ENCODE measurements around the gene BUD23.
"Not testable (repeated sequence)": the region's sequence is repeated elsewhere in the genome, so short reads cannot be mapped to it uniquely, and the experiment has no call there.

Gene BUD23

DNA sequence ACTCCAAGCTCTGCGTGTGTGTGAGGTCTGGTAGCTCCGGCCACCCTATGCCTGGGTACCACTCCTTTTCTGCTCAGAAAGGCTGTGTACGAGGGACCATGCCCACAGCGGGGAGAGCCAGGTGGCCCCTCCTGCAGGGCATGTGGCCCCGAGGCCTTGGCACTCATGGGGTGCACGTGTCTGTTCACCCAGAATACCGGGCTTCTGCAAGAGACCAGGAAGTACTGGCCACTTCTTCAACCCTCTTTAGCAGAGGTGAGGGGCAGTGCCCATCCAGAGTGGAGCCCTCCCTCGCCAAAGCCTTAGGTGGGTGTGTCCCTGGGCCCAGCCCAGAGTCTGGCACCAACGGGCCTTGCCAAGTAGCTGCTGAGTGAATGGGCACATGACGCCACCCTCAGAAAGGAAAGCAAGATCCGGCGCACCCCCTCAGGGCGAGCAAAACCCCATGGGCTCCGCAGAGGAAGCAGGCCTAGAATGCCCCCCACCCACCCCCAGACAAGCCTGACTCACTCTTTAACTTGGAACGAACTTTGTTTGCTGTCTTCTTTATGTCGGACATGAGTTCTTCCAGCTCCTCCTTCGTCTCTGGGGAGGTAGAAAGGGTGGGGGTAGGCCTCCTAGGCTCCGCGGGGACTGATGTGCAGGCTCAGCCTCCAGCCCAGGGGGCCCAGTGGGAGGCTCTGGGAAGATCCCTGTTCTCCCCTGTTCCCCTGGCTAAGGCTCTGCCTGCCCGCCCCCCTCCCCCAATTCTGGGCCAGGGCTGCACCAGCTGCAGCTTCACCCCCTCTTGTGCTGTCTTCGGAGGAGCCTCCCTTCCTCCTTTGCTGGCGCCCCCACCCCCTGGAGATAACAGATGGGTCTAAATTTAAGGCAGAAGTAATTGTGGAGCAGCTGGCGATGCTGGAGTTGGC lies 21.5 kb downstream of the BUD23 start:
- no peaks in the 10 kb centered on the region for H3K27me3 ChIP-seq (ENCODE audit: control insufficient read depth in 2 of 2, insufficient read depth in 2 of 2, low read length in 2 of 2)
- H3K4me3 ChIP-seq (ENCODE audit: low read length in 2 of 2) = no peak overlapping the region
- H3K27ac ChIP-seq (ENCODE audit: low read depth in 2 of 2, low read length in 2 of 2) = peak overlapping the region; percentile 37 to 43
- H3K9ac ChIP-seq (ENCODE audit: low read depth in 1 of 2, low read length in 2 of 2) = peak overlapping the region in 1 of 2 donors; percentile 43
- peaks cover 0 to under 1% of the 10 kb centered on the region in 2 donors for H3K36me3 ChIP-seq (ENCODE audit: control insufficient read depth in 2 of 2, insufficient read depth in 2 of 2, low read length in 2 of 2)
- H3K9me3 ChIP-seq (ENCODE audit: control insufficient read depth in 2 of 2, low read length in 2 of 2) = no peaks in the 10 kb centered on the region
- peaks cover 4 to 19% of the 10 kb centered on the region in 2 donors for H3K4me1 ChIP-seq (ENCODE audit: control insufficient read depth in 2 of 2, insufficient read depth in 2 of 2, low read length in 2 of 2)

DNA sequence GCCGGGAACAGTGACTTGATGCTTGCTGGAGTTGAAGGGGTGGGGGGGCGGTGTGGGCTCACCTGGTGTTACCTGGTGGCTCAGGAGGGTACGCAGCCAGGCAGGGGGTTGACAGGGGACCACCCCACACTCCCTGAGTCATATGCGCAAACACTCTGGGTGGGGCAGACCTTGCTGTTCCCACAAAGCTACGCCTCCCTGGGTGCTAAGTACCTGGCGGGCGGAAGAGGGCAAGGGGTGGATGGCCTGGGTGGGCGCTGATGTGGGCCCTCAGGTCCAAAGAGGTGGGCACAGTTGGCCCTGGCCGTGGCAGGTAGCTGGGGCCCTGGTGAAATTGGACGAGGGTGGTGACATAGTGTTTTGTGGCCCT lies 22.1 kb downstream of the BUD23 start:
- H3K27me3 ChIP-seq (ENCODE audit: control insufficient read depth in 2 of 2, insufficient read depth in 2 of 2, low read length in 2 of 2) = no peaks in the 10 kb centered on the region
- peaks cover 4 to 19% of the 10 kb centered on the region in 2 donors for H3K4me1 ChIP-seq (ENCODE audit: control insufficient read depth in 2 of 2, insufficient read depth in 2 of 2, low read length in 2 of 2)
- no peak overlapping the region for H3K9ac ChIP-seq (ENCODE audit: low read depth in 1 of 2, low read length in 2 of 2)
- no peak overlapping the region for H3K4me3 ChIP-seq (ENCODE audit: low read length in 2 of 2)
- no peak overlapping the region for H3K27ac ChIP-seq (ENCODE audit: low read depth in 2 of 2, low read length in 2 of 2)
- H3K9me3 ChIP-seq (ENCODE audit: control insufficient read depth in 2 of 2, low read length in 2 of 2) = no peaks in the 10 kb centered on the region
- no peaks in the 10 kb centered on the region for H3K36me3 ChIP-seq (ENCODE audit: control insufficient read depth in 2 of 2, insufficient read depth in 2 of 2, low read length in 2 of 2)

DNA sequence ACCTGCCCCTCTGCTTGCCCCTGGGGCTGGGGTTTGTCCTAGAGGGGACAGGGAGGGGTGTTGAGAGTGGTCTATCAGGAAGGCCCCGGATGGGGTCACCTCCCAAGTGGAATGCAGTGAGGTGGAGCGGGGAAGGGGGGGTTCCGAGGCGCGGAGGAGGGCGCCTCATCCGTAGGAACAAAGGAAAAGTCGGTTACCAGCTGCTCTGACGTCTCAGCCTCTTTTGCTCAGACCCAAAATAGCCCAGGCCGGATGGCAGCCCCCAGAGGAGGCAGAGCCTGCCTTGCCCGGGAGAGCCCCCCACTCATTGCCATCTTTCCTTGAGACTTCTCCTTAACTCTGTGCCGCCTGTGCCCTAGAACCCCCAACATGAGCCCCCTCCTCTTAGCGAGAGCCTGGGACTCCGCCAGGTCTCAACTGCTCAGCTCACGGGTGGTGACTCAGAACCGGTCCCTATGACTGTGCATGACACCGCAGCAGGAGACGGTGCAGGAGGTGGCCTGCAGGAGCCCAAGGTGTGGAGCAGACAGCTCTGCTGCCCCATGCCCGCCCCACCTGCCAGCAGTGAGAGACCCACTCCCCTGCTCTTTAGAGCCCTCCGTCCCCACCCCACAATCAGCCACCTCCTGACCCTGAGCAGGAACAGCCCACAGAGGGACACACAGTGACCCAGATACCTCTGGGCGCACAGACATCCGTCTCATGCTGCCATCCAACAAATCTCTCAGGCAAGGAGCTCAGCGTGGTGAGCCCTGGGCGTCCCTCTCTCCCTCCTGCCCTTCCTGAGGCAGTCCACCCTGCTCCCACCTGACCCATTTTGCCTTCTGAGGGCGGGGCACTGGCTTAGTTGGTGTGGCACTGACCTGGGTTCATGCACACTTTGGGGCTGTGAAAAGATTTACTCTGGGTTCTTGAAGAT lies 23.0 kb downstream of the BUD23 start:
- Histone ChIP-seq H3K4me3 (ENCODE audit: low read length in 2 of 2) (no peak overlapping the region), H3K27ac (ENCODE audit: low read depth in 2 of 2, low read length in 2 of 2) (peak overlapping the region; percentile 38 to 59), H3K4me1 (ENCODE audit: control insufficient read depth in 2 of 2, insufficient read depth in 2 of 2, low read length in 2 of 2) (peaks cover 4 to 19% of the 10 kb centered on the region in 2 donors), H3K9me3 (ENCODE audit: control insufficient read depth in 2 of 2, low read length in 2 of 2) (no peaks in the 10 kb centered on the region), H3K9ac (ENCODE audit: low read depth in 1 of 2, low read length in 2 of 2) (no peak overlapping the region), H3K36me3 (ENCODE audit: control insufficient read depth in 2 of 2, insufficient read depth in 2 of 2, low read length in 2 of 2) (no peaks in the 10 kb centered on the region), H3K27me3 (ENCODE audit: control insufficient read depth in 2 of 2, insufficient read depth in 2 of 2, low read length in 2 of 2) (no peaks in the 10 kb centered on the region)

DNA sequence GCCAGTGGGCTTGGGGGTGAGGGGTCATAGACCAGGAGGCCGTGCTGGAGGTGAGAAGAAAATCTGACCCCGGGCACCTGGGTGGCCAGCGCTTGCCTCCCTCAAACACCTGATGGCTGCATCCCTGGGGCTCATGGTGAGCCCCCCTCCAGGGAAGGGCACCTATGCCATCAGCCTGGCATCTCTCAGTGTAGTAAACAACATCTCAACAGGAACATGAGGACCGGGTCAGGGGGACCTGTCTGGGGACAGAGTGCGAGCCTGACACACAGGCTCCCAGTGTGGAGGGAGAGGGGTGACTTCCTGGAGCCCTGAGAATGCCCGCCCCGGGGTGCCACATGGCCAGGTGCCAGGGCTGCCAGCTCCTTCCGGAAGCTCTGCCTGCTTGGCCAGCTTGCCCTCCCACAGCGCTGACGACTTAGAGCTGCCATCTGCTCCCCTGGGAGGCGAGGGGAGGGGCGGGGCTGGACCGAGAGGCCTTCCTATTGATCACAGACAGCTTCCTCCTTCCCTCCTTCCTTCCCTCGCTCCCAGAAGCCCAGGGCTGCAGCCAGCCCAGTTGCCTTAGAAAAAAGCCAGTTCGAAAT lies 23.7 kb downstream of the BUD23 start:
- H3K36me3 ChIP-seq (ENCODE audit: control insufficient read depth in 2 of 2, insufficient read depth in 2 of 2, low read length in 2 of 2) = no peaks in the 10 kb centered on the region
- peak overlapping the region; percentile 38 to 59 for H3K27ac ChIP-seq (ENCODE audit: low read depth in 2 of 2, low read length in 2 of 2)
- peaks cover 4 to 19% of the 10 kb centered on the region in 2 donors for H3K4me1 ChIP-seq (ENCODE audit: control insufficient read depth in 2 of 2, insufficient read depth in 2 of 2, low read length in 2 of 2)
- no peak overlapping the region for H3K4me3 ChIP-seq (ENCODE audit: low read length in 2 of 2)
- no peak overlapping the region for H3K9ac ChIP-seq (ENCODE audit: low read depth in 1 of 2, low read length in 2 of 2)
- no peaks in the 10 kb centered on the region for H3K9me3 ChIP-seq (ENCODE audit: control insufficient read depth in 2 of 2, low read length in 2 of 2)
- H3K27me3 ChIP-seq (ENCODE audit: control insufficient read depth in 2 of 2, insufficient read depth in 2 of 2, low read length in 2 of 2) = no peaks in the 10 kb centered on the region

DNA sequence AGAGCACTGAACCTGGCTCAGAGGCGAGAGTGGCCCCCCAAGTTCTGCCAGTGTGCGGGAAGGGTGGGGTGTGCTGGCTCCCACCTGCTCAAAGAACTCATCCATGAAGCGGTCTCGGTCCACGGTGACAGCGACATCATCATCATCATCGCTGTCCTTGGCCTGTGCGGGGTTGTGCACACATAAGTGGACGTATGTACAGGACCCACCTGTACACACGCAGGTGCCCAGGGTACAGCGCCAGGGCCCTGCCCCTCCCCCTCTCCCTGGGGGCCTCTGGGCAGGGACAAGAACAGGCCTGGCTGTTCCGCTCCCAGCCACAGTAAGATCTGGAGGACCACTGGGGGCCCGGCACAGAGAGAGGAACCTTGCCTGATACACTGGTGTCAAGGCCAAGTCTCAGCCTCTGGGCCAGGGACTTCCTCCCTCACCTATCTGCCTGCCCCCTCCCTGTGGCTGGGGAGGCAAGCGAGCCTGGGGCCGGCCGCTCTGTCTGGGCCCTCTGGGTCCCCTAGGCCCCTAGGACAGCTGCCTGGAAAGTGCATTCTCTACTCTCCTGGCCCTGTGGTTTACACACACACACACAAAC lies 25.7 kb downstream of the BUD23 start:
- Histone ChIP-seq H3K4me3 (ENCODE audit: low read length in 2 of 2) (no peak overlapping the region), H3K9me3 (ENCODE audit: control insufficient read depth in 2 of 2, low read length in 2 of 2) (no peaks in the 10 kb centered on the region), H3K27ac (ENCODE audit: low read depth in 2 of 2, low read length in 2 of 2) (no peak overlapping the region), H3K27me3 (ENCODE audit: control insufficient read depth in 2 of 2, insufficient read depth in 2 of 2, low read length in 2 of 2) (no peaks in the 10 kb centered on the region), H3K4me1 (ENCODE audit: control insufficient read depth in 2 of 2, insufficient read depth in 2 of 2, low read length in 2 of 2) (peaks cover 4 to 18% of the 10 kb centered on the region in 2 donors), H3K36me3 (ENCODE audit: control insufficient read depth in 2 of 2, insufficient read depth in 2 of 2, low read length in 2 of 2) (no peaks in the 10 kb centered on the region), H3K9ac (ENCODE audit: low read depth in 1 of 2, low read length in 2 of 2) (no peak overlapping the region)

DNA sequence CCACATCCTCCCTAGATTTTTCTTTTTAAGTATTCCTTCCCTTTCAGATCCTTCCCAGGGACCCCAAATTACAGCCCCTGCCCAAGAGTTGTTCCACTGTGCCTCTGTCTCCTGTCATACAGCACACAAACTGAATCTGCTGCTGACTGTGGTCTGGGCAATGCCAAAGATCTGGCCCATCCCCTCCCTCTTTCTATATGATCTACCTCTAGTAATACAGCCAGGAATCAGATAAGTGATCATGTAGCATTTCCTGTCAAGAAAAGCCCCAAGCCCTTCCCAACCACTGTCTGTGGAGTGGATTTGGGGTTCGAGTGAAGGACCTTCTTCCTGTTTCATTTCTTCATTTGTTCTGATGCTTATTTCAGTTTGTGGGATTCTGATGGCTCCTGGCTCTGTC lies 29.4 kb downstream of the BUD23 start:
- H3K36me3 ChIP-seq (ENCODE audit: control insufficient read depth in 2 of 2, insufficient read depth in 2 of 2, low read length in 2 of 2) = no peaks in the 10 kb centered on the region
- no peak overlapping the region for H3K9ac ChIP-seq (ENCODE audit: low read depth in 1 of 2, low read length in 2 of 2)
- H3K9me3 ChIP-seq (ENCODE audit: control insufficient read depth in 2 of 2, low read length in 2 of 2) = no peaks in the 10 kb centered on the region
- peaks cover 6 to 8% of the 10 kb centered on the region in 2 donors for H3K4me1 ChIP-seq (ENCODE audit: control insufficient read depth in 2 of 2, insufficient read depth in 2 of 2, low read length in 2 of 2)
- H3K27ac ChIP-seq (ENCODE audit: low read depth in 2 of 2, low read length in 2 of 2) = no peak overlapping the region
- no peaks in the 10 kb centered on the region for H3K27me3 ChIP-seq (ENCODE audit: control insufficient read depth in 2 of 2, insufficient read depth in 2 of 2, low read length in 2 of 2)
- H3K4me3 ChIP-seq (ENCODE audit: low read length in 2 of 2) = no peak overlapping the region

DNA sequence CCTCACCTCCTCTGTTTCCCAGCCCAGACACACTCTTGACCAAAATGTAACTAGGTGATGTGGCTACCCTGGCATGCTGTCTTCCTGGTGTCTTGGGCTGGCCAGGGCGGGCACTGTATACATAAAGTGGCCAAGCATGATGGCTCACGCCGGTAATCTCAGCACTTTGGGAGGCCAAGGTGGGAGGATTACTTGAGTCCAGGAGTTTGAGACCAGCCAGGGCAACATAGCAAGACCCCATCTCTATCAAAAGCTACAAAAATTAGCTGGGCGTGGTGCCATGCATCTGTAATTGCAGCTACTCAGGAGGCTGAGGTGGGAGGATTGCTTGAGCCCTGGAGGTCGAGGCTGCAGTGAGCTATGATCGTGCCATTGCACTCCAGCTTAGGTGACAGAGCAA lies 29.9 kb downstream of the BUD23 start:
- H3K4me1 ChIP-seq (ENCODE audit: control insufficient read depth in 2 of 2, insufficient read depth in 2 of 2, low read length in 2 of 2); H3K9me3 ChIP-seq (ENCODE audit: control insufficient read depth in 2 of 2, low read length in 2 of 2); H3K36me3 ChIP-seq (ENCODE audit: control insufficient read depth in 2 of 2, insufficient read depth in 2 of 2, low read length in 2 of 2); H3K4me3 ChIP-seq (ENCODE audit: low read length in 2 of 2); H3K27ac ChIP-seq (ENCODE audit: low read depth in 2 of 2, low read length in 2 of 2); H3K27me3 ChIP-seq (ENCODE audit: control insufficient read depth in 2 of 2, insufficient read depth in 2 of 2, low read length in 2 of 2); H3K9ac ChIP-seq (ENCODE audit: low read depth in 1 of 2, low read length in 2 of 2): not testable (repeated sequence)

DNA sequence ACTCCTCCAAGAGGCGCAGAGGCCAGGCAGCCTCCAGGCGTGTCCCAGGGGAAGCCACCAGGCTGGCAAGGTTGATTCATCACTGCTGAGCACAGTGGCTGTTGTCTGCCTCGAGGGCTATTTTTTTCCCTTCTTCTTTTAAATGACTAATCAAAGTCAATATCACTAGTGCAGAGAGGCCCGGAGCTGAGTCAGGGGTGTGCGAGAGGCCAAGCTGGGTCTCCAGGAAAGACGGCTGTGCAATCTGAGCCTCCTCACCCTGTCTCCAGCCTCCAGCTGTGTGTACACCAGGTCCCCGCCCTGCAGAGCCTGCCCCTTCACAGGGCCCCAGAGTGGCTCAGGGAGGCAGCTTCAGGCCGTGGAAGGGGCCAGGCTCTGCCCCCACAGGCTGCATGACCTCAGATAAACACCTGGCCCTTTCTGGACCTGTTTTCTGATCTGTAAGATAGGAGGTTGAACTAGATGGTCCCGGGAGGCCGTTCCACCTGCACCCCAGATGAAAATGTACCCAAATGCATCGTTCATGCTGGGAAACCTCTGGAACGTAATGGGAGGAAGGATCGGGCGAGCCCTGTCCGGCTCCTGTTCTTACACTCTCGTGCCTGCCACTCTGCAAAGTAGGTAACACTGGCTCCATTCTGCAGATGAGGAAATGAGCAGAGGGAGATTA lies 32.4 kb downstream of the BUD23 start:
- Histone ChIP-seq H3K36me3 (ENCODE audit: control insufficient read depth in 2 of 2, insufficient read depth in 2 of 2, low read length in 2 of 2) (no peaks in the 10 kb centered on the region), H3K9ac (ENCODE audit: low read depth in 1 of 2, low read length in 2 of 2) (no peak overlapping the region), H3K4me3 (ENCODE audit: low read length in 2 of 2) (no peak overlapping the region), H3K27ac (ENCODE audit: low read depth in 2 of 2, low read length in 2 of 2) (no peak overlapping the region), H3K27me3 (ENCODE audit: control insufficient read depth in 2 of 2, insufficient read depth in 2 of 2, low read length in 2 of 2) (peaks cover 0 to 4% of the 10 kb centered on the region in 2 donors), H3K9me3 (ENCODE audit: control insufficient read depth in 2 of 2, low read length in 2 of 2) (no peaks in the 10 kb centered on the region), H3K4me1 (ENCODE audit: control insufficient read depth in 2 of 2, insufficient read depth in 2 of 2, low read length in 2 of 2) (peaks cover 13 to 18% of the 10 kb centered on the region in 2 donors)

DNA sequence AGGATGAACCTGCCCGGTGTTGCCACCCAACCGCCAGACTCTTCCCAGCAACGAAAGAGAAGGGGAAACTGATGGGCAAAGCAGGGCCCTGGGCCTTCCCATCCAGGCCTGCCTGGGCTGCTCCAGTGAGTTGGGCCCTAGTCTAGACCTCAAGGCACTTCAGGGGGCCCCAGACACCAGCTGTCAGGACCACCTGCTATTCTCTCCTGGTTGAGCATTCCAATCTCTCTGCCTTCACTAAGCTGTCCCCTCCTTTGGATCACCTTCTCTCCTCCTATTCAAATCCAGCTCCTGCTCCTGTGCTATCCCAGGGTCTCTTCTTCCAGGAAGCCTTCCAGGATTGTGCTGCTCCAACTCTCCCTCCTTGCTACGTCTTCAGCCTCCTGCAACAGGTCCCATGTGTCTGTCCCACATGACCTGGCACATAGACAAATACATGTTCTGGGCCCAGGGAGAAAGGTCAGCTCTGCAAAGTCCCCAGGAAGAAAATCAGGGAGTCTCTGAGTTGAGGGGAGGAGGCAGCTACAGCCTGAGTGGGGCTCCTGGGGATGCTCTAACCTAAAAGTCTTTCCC lies 33.0 kb downstream of the BUD23 start:
- Histone ChIP-seq H3K9me3 (ENCODE audit: control insufficient read depth in 2 of 2, low read length in 2 of 2) (no peaks in the 10 kb centered on the region), H3K4me1 (ENCODE audit: control insufficient read depth in 2 of 2, insufficient read depth in 2 of 2, low read length in 2 of 2) (peaks cover 13 to 18% of the 10 kb centered on the region in 2 donors), H3K4me3 (ENCODE audit: low read length in 2 of 2) (no peak overlapping the region), H3K36me3 (ENCODE audit: control insufficient read depth in 2 of 2, insufficient read depth in 2 of 2, low read length in 2 of 2) (no peaks in the 10 kb centered on the region), H3K27ac (ENCODE audit: low read depth in 2 of 2, low read length in 2 of 2) (no peak overlapping the region), H3K9ac (ENCODE audit: low read depth in 1 of 2, low read length in 2 of 2) (no peak overlapping the region), H3K27me3 (ENCODE audit: control insufficient read depth in 2 of 2, insufficient read depth in 2 of 2, low read length in 2 of 2) (peaks cover 0 to 4% of the 10 kb centered on the region in 2 donors)
